Measurements from ENCODE around the gene HHAT.
"Not testable (repeated sequence)": the region's sequence is repeated elsewhere in the genome, so short reads cannot be mapped to it uniquely, and the experiment has no call there.

Gene HHAT

DNA sequence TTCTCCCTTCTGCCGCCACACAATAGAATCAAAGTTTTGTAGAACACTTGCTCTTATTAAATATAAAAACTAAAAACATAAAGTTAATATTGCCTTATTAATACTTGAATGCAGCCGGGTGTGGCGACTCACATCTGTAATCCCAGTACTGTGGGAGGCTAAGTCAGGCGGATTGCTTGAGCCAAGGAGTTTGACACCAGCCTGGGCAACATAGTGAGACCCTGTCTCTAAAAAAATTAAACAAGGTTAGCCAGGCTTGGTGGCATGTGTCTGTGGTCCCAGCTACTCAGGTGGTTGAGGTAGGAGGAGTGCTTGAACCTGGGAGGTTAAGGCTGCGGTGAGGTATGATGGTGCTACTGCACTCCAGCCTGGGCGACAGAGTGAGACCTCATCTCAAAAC lies 13.2 kb upstream of the HHAT start:
- DNase-seq: no peak

DNA sequence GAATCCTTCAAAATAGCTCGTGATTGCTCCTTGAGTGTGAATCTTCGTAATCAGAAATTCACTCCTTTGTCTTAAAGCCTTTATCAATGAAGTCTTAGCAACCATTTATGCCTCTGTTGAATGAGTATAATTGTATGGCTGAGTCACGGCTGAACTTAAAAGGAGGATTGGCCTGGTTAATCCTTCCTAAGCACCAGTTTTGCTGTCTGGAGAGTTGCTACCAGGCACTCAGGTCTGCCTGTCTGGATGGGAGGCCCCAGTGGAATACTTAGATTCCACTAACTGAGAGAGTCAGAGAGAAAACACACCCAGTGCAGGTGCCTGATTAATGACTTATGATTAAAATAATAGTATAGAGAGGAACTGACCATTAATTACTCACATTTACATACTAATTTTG lies 7.6 kb upstream of the HHAT start:
- DNase-seq: no peak

GRCh38 chr1:210321552-210321951 lies 7.2 kb upstream of the HHAT start:
- DNase-seq: no peak

DNA sequence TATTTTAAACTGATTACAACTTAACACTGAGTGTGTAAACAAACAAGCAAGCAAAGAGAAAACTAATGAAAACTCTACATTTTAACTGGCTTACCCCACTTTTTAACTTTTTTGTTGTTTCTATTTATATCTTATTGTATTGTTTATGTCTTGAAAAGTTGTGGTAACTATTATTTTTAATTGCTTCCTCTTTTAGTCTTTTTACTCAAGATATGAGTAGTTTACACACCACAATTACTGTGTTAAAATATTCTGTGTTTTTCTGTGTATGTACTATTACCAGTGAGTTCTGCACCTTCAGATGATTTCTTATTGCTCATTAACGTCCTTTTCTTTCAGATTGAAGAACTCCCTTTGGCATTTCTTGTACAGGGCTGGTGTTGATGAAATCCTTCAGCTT lies 4.7 kb upstream of the HHAT start:
- no peak for DNase-seq

DNA sequence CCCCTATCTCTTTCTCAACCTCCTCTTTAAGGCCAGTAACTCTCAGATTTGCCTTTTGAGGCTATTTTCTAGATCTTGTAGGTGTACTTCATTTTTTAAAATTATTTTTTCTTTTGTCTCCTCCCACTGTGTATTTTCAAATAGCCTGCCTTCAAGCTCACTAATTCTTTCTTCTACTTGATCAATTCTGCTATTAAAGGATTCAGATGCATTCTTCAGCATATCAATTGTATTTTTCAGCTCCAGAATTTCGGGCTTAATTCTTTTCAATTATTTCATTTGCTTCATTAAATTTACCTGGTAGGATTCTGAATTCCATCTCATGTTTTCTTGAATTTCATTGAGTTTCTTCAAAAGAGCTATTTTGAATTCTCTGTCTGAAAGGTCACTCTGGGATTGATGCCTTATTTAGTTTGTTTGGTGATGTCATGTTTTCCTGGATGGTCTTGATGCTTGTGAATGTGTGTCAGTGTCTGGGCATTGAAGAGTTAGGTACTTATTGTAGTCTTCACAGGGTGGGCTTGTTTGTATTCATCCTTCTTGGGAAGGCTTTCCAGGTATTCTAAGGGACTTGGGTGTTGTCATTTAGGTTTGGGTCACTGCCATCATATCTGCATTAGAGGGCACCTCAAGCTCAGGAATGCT lies 3.6 kb upstream of the HHAT start:
- no peak for DNase-seq

DNA sequence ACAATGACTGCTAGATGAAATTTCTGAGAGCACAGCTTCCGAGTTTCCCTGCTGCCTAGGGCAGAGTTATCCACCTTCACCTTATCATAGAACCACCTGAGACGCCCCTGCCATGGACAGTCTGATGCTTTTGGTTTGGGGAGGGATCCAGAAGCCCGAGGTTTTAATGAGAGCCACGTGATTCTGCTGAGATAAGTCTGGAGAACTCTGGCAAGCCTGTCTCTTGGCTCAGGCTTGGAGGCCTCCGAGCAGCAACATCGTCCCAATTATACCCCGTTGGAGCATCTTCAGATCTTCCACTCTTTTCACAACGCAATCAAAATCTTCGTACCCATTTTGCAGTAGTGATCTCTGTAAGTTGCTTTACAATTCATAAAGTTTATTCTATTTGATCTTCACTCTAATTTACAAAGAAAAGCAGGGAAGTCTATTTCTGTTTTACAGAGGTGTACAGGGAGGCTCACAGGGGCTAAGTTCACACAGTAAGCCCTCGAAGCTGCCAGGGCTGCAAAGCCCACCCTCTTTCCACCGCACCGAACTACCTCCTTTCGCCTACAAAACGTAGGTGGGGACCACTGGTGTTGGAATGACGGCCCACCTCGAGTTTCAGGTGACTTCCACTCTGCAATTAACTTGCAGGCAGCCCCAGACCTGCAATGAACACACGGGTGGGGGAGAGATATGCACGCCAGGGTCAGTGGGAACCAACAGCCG lies 513 bp upstream of the HHAT start:
- peak in 1 of 2 experiments; percentile 2 for DNase-seq

DNA sequence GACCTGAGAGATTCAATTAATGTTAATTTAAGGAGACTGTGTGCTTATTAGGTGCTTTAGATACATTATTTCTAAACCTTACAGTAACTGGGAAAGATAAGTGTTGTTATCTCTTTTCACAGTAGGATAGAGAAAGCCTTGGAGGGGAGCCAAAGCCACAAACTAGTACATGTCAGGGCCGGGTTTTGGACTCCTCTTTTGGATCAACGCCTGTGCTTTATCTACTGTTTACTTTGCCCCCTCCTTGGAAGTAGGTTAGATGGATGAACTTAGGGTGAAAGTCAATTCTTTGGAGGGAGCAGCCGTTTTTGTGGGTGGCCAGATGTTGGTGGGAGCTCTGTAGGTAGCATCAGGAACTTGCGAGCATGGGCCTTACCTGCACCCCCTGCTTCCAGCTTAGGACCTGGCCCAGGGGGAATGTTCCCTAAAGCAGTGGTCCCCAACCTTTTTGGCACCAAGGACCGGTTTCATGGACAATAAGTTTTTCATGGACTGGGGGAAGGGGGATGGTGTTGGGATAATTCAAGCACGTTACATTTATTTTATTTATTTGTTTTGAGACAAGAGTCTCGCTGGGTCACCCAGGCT lies 1.7 kb downstream of the HHAT start:
- no peak for DNase-seq

- no peak for DNase-seq
Measured at GRCh38 chr1:210332233-210332632, 3.5 kb downstream of the HHAT start.

DNA sequence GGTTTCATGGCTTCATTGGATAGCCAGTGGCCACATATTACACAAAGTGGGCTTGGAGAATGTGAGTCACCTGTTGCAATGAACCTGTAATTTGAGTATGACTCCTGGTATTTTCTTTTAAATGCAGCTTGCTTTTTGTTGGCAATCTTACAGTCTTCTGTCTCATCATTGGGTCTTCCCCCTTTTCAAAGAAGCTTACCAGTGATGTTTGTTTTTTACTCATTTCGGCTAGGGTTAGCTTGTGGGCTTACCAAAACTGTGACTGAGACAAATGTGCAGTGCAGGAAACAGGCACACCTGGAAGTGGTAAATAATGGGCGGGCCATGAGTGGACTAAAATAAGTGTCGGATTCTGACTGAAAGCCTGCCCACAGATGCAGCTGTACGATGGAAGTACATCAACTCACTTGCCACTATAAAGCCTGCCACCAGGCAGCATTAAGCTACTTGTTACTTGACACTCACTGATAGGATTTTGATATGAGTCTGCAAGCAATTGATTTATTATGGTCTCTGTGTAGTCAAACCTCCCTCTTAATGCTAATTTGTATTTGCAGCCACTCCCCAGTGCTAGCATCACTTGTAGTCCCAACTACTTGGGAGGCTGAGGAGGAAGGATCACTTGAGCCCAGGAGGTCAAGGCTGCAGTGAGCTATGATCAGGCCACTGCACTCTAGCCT lies 4.2 kb downstream of the HHAT start:
- no peak for DNase-seq

DNA sequence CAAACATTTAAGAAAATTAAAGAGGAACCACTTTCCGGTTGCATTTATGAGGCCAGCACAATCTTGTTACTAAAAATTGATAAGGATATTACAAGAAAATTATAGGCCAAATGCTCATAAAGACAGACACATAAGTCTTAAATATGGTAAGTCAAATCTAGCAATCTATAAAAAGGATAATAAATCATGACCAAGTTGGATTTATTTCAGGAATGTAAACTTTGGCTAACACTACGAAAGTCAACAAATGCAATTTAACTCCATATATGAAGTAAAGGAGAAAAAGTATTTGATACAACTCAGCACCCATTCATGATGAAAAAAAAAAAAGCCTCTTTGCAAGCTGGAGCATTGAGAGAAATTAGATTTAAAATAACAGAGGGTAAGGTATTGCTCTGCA lies 6.3 kb downstream of the HHAT start:
- DNase-seq: no peak

- no peak for DNase-seq
Measured at GRCh38 chr1:210336362-210336761, 7.7 kb downstream of the HHAT start.

DNA sequence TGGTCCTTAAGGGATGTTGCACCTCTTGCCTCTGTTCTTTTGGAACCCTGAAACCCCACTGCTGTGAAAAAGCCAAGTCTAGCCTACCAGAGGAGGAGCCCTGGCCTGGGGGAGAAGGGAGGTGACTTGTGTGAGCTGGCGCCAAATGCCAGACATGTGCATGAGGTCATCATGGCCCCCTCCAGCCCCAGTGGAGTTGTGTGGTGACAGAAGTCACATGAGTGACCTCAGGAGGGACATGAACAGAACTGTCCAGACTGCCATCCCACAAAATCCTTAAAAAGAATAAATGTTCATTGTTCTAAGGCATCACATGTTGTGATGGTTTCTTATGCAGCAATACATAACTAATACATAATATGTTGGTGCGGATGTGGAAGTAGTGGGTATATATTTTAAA lies 10.8 kb downstream of the HHAT start:
- no peak for DNase-seq

DNA sequence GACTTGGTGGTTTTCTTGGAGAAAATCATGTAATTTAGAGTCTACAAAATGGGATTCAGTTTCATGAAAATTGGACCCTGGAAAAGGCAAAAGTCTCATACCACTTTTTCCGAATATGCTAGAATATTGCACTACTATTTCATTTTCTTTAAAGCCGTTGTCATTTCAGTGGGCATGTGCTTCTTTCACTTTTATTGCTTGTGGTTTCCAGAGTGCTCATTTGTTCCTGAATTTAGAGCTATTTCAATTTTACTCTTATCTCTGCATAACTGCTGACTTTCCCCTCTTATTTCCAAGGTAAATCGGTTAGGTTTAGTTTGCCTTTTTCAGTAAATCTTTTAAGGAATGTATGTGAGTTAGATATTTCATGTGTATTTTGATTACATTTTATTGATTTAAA lies 11.6 kb downstream of the HHAT start:
- no peak for DNase-seq

DNA sequence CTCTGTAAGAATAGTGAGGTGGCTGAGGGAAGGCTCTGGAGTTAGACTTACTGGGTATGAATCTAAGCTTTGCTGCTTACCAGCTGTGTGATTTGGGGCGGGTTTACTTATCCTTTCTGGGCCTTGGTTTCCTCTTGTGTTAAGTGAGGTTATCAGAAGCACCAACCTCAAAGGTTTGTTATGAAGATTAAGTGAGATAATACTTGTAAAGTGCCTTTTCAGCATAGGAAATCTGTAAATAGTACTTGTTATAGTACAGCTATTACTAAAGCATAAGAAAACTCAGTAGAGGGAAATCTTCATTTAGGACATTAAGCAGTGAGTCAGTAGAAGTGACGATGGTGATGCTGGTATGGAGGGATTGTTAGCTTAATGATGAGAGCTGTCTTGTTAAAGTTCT lies 12.1 kb downstream of the HHAT start:
- DNase-seq: no peak

- no peak for DNase-seq
Measured at GRCh38 chr1:210342986-210343780, 14.5 kb downstream of the HHAT start.

DNA sequence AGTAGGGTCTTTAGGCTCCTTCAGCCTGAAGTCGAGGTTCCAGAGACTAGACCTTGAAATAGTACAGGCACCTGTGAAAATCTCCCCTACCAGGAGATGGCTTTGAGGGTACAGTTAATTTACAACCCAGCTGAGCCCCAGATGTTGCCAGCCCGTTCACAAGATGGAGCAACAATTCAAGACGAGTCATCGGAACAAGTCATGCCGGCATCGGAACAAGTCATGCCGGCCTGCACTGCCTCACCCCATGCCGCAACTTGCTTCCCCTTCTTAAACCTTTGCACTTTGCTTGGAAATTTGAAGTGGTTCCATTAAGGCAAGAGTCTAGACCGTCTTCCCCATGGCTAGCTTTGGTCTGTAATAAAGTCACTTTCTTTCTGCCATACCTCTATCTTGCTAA lies 16.0 kb downstream of the HHAT start:
- no peak for DNase-seq

- DNase-seq: no peak
Measured at GRCh38 chr1:210347112-210347511, 18.4 kb downstream of the HHAT start.

- no peak for DNase-seq
Measured at GRCh38 chr1:210351496-210351895, 22.8 kb downstream of the HHAT start.

GRCh38 chr1:210352575-210352974 lies 23.9 kb downstream of the HHAT start:
- no peak for DNase-seq

- not testable (repeated sequence) for DNase-seq
Measured at GRCh38 chr1:210354305-210354704, 25.6 kb downstream of the HHAT start.

DNA sequence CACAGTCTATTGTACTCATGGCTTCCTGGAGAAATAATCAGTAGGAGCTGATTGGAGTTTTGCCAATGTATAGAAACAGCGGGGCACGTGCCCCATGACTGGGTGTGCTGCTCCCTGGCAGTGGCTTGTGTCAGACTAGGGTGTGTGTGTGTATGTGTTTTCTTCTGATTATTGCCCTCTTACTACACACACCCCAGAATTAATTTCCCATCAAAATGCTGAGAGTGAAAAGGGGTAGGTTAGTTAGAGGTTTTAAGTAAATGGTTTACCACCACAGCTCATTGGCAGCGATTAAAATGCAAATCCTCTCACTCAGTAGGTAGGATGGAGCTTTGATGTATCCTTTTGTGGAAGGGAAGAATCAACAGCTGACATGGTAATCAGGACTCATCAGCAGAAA lies 29.9 kb downstream of the HHAT start:
- no peak for DNase-seq

- DNase-seq: no peak
Measured at GRCh38 chr1:210359255-210359654, 30.6 kb downstream of the HHAT start.

GRCh38 chr1:210360852-210361477 lies 32.3 kb downstream of the HHAT start:
- DNase-seq: no peak
